DOHH2 (cell line): ENCODE measurements around the gene PCDHB2.
"Not testable (repeated sequence)": the region's sequence is repeated elsewhere in the genome, so short reads cannot be mapped to it uniquely, and the experiment has no call there.

Experiments
- H3F3A ChIP-seq: fragments of 200-600 bp; sonication (generic), shearing (Covaris generic); 2 replicates; pipeline ENCODE4 v1.6.0; 2016; ENCODE audit warnings: antibody characterized with exemption, mild to moderate bottlenecking; ENCODE audit not compliant: control insufficient read depth, insufficient read depth
- H3K27ac ChIP-seq: fragments of 200-600 bp; sonication (generic); 2 replicates; pipeline ENCODE4 v1.5.1; 2014; ENCODE audit warnings: low read depth, mild to moderate bottlenecking, low read length, moderate library complexity
- H3K27me3 ChIP-seq: fragments of 200-600 bp; sonication (generic); 2 replicates; pipeline ENCODE4 v1.6.1; 2014; ENCODE audit warnings: mild to moderate bottlenecking, low read length, mixed read lengths; ENCODE audit not compliant: control insufficient read depth
- H3K36me3 ChIP-seq: fragments of 200-600 bp; sonication (generic); 2 replicates; pipeline ENCODE4 v1.6.1; 2014; ENCODE audit warnings: mild to moderate bottlenecking, low read length, moderate library complexity, mixed read lengths; ENCODE audit not compliant: control insufficient read depth
- H3K4me1 ChIP-seq: fragments of 200-600 bp; sonication (generic); 2 replicates; pipeline ENCODE4 v1.6.1; 2014; ENCODE audit warnings: mild to moderate bottlenecking, low read length, mixed read lengths; ENCODE audit not compliant: control insufficient read depth
- H3K4me2 ChIP-seq: fragments of 200-600 bp; sonication (generic); 2 replicates; pipeline ENCODE4 v1.6.0; 2014; ENCODE audit warnings: mild to moderate bottlenecking, low read length, moderate library complexity
- H3K4me3 ChIP-seq: fragments of 200-600 bp; sonication (generic); 2 replicates; pipeline ENCODE4 v1.5.1; 2014; ENCODE audit warnings: mild to moderate bottlenecking, low read length, mixed read lengths
- H3K79me2 ChIP-seq: fragments of 200-600 bp; sonication (generic); 2 replicates; pipeline ENCODE4 v1.6.1; 2014; ENCODE audit warnings: mild to moderate bottlenecking, low read length, mixed read lengths; ENCODE audit not compliant: control insufficient read depth
- H3K9me2 ChIP-seq: fragments of 200-600 bp; sonication (generic); replicated peaks from 2 replicates; pipeline ENCODE4 v1.6.1; 2014; ENCODE audit warnings: mild to moderate bottlenecking, low read length, mixed read lengths; ENCODE audit not compliant: control insufficient read depth
- H3K9me3 ChIP-seq: fragments of 200-600 bp; sonication (generic); 2 replicates; pipeline ENCODE4 v1.6.1; 2014; ENCODE audit warnings: antibody characterized with exemption, low read length, mixed read lengths; ENCODE audit not compliant: control insufficient read depth, insufficient read depth
- H4K20me1 ChIP-seq: fragments of 200-600 bp; sonication (generic); 2 replicates; pipeline ENCODE4 v1.6.0; 2014; ENCODE audit warnings: low read depth, mild to moderate bottlenecking, antibody characterized with exemption, low read length, moderate library complexity; ENCODE audit not compliant: control insufficient read depth, insufficient read depth
- CTCF ChIP-seq: fragments of 200-600 bp; sonication (generic); IDR thresholded peaks from one replicate; pipeline ENCODE4 v1.5.1; 2014; ENCODE audit warnings: antibody characterized with exemption, mild to moderate bottlenecking, low read depth, low read length; ENCODE audit not compliant: poor library complexity, severe bottlenecking
- EZH2phosphoT487 ChIP-seq: fragments of 200-600 bp; sonication (generic); IDR thresholded peaks from 2 replicates; pipeline ENCODE4 v1.6.1; 2017; ENCODE audit warnings: borderline replicate concordance, mild to moderate bottlenecking, antibody characterized with exemption, low read length, moderate library complexity, mixed read lengths

PCDHB2 gene

GRCh38 chr5:141077826-141078225 lies 16.6 kb upstream of the PCDHB2 start:
- Histone ChIP-seq H3K4me1 (no peaks in the 10 kb centered on the region), H3K9me3 (no peaks in the 10 kb centered on the region), H3K27me3 (no peaks in the 10 kb centered on the region), H3K79me2 (no peaks in the 10 kb centered on the region), H3K4me2 (no peak overlapping the region), H3K4me3 (no peak overlapping the region), H3F3A (no peaks in the 10 kb centered on the region), H3K9me2 (no peaks in the 10 kb centered on the region), H4K20me1 (no peaks in the 10 kb centered on the region), H3K27ac (no peak overlapping the region), H3K36me3 (no peaks in the 10 kb centered on the region)
- TF ChIP-seq CTCF (no peak), EZH2phosphoT487 (no peak)

GRCh38 chr5:141082228-141082627 lies 12.2 kb upstream of the PCDHB2 start:
- Histone ChIP-seq H3K4me2 (no peak overlapping the region), H3K9me3 (no peaks in the 10 kb centered on the region), H3K27me3 (peaks cover 2% of the 10 kb centered on the region; the same call in 1 of the 2 replicates), H3F3A (no peaks in the 10 kb centered on the region), H3K27ac (no peak overlapping the region), H3K4me3 (no peak overlapping the region), H4K20me1 (no peaks in the 10 kb centered on the region), H3K4me1 (no peaks in the 10 kb centered on the region), H3K36me3 (no peaks in the 10 kb centered on the region), H3K79me2 (no peaks in the 10 kb centered on the region), H3K9me2 (no peaks in the 10 kb centered on the region)
- TF ChIP-seq CTCF = no peak
- no peak for TF ChIP-seq EZH2phosphoT487

GRCh38 chr5:141084487-141084989 lies 9.9 kb upstream of the PCDHB2 start:
- Histone ChIP-seq H3K4me2 (peak overlapping the region; percentile 44), H3K27ac (no peak overlapping the region), H3K4me1 (no peaks in the 10 kb centered on the region), H3K9me3 (no peaks in the 10 kb centered on the region), H4K20me1 (no peaks in the 10 kb centered on the region), H3K4me3 (peak overlapping the region; percentile 52), H3K36me3 (no peaks in the 10 kb centered on the region), H3K9me2 (no peaks in the 10 kb centered on the region), H3F3A (no peaks in the 10 kb centered on the region), H3K79me2 (no peaks in the 10 kb centered on the region), H3K27me3 (peaks cover 13% of the 10 kb centered on the region)
- TF ChIP-seq CTCF = peak; percentile 36
- TF ChIP-seq EZH2phosphoT487 = no peak

GRCh38 chr5:141095263-141095641 lies 837 bp downstream of the PCDHB2 start:
- no peak overlapping the region for H3K27ac ChIP-seq
- TF ChIP-seq EZH2phosphoT487 = no peak
- TF ChIP-seq CTCF = no peak
- no peaks in the 10 kb centered on the region for H3F3A ChIP-seq
- H3K4me3 ChIP-seq = no peak overlapping the region
- H3K9me3 ChIP-seq = no peaks in the 10 kb centered on the region
- H3K27me3 ChIP-seq = no peaks in the 10 kb centered on the region
- no peaks in the 10 kb centered on the region for H3K36me3 ChIP-seq
- no peaks in the 10 kb centered on the region for H3K9me2 ChIP-seq
- no peak overlapping the region for H3K4me2 ChIP-seq
- no peaks in the 10 kb centered on the region for H3K4me1 ChIP-seq
- no peaks in the 10 kb centered on the region for H3K79me2 ChIP-seq
- H4K20me1 ChIP-seq = no peaks in the 10 kb centered on the region

GRCh38 chr5:141096181-141096580 lies 1.8 kb downstream of the PCDHB2 start:
- not testable (repeated sequence) for H3K36me3 ChIP-seq, H3K4me1 ChIP-seq, H3K27ac ChIP-seq, H3K9me2 ChIP-seq, H3K9me3 ChIP-seq, H3K79me2 ChIP-seq, H3K27me3 ChIP-seq, H3K4me2 ChIP-seq, H3F3A ChIP-seq, H4K20me1 ChIP-seq, H3K4me3 ChIP-seq
